Hindlimb muscle (tissue), 1 donor: ENCODE measurements around the gene PITPNC1. TPM values are rescaled to one million over a fixed set of nuclear protein-coding genes. Genes with fewer than 3 reads are reported as not detected.
A peak's percentile ranks its signal among the peaks of the same experiment; 100 is the strongest.
"Not testable (repeated sequence)": the region's sequence is repeated elsewhere in the genome, so short reads cannot be mapped to it uniquely, and the experiment has no call there.

Experiments used
- DNase-seq: peaks from one replicate; pipeline ENCODE4 v3.0.0-alpha.2; 2013
- polyA plus RNA-seq: library from polyadenylated mRNA; unstranded; fragments of 120-200 nt; gene quantifications from one replicate; pipeline ENCODE4 v1.2.1, GENCODE V29; 2013; ENCODE audit not compliant: insufficient read length

Gene PITPNC1
- polyA plus RNA-seq, 1 donor: 8.8 TPM

DNA sequence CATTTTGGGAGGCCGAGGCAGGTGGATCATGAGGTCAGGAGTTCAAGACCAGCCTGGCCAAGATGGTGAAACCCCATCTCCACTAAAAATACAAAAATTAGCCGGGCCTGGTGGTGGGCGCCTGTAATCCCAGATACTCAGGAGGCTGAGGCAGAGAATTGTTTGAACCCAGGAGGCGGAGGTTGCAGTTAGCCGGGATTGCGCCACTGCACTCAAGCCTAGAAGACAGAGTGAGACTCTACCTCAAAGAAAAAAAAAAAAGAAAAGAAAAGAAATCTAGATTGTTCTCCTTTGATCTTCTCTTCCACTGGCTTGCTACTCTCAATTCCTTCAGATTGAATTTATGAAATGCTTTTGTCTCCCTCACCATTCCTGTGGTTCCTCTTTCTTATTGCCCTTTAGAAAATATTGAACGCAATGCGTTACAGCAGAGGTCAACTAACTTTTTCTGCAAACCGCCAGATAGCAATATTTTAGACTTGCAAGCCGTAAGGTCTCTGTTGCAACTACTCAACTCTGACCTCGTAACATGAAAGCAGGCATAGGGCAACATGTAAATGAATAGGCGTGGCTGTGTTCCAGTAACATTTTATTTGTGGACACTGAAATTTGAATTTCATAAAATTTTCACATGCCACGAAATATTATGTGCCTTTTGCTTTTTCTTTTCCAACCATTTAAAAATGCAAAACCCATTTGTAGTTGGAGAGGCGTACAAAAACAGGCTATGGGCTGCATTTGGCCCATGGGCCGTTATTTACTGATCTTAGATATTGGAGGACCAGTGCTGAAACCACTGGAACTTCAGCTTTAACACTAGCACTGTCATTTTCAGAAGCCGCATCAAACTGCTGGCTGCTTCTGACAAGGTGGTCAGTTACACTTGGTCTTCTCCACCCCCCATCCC is 24.8 kb downstream of the PITPNC1 start:
- DNase-seq: no peak

GRCh38 chr17:67403065-67403464 is 26.0 kb downstream of the PITPNC1 start:
- DNase-seq: no peak

- DNase-seq: no peak
These were observed 26.4 kb downstream of the PITPNC1 start for GRCh38 chr17:67403483-67403882.

GRCh38 chr17:67408455-67408830 is 31.4 kb downstream of the PITPNC1 start:
- not testable (repeated sequence) for DNase-seq

- no peak for DNase-seq
These were observed 34.3 kb downstream of the PITPNC1 start for GRCh38 chr17:67411397-67411796.

GRCh38 chr17:67412032-67412431 is 35.0 kb downstream of the PITPNC1 start:
- DNase-seq: no peak

GRCh38 chr17:67412941-67413340 is 35.9 kb downstream of the PITPNC1 start:
- no peak for DNase-seq

GRCh38 chr17:67413388-67413787 is 36.3 kb downstream of the PITPNC1 start:
- DNase-seq: no peak

DNA sequence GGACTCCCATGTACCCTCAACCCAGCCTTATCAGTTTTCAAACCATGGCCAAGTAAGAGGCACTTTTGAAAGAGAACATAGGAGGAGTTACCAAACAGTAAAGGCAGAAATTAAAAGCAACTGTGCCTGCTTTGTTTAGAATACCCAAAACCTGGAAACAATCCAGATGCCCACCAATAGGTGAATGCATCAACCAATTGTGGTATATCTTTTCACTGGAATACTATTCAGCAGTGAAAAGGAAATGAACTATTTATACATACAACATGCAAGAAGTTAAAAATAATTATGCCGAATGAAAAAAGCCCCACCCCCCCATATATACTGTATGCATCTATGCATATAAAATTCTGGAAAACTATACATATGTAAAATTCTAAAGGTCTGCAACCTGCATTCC is 37.0 kb downstream of the PITPNC1 start:
- no peak for DNase-seq

- DNase-seq: no peak
These were observed 37.5 kb downstream of the PITPNC1 start for GRCh38 chr17:67414559-67414958.

GRCh38 chr17:67415291-67415690 is 38.2 kb downstream of the PITPNC1 start:
- DNase-seq: no peak

DNA sequence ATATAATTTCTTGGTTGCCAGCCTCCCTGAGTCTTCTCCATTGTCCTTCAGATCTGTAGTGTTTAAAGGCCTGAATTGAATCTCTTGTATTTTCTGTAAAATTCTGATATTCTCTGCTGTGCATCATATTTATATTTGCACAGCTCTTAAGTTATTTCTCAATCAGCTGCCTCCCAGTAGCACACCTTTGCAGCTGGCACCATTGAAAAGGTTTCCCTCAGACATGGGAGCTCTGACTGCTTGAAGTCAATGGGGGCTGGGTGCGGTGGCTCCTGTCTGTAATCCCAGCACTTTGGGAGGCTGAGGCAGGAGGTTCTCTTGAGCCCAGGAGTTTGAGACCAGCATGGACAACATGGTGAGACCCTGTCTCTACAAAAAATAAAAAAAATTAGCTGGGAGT is 40.4 kb downstream of the PITPNC1 start:
- no peak for DNase-seq

DNA sequence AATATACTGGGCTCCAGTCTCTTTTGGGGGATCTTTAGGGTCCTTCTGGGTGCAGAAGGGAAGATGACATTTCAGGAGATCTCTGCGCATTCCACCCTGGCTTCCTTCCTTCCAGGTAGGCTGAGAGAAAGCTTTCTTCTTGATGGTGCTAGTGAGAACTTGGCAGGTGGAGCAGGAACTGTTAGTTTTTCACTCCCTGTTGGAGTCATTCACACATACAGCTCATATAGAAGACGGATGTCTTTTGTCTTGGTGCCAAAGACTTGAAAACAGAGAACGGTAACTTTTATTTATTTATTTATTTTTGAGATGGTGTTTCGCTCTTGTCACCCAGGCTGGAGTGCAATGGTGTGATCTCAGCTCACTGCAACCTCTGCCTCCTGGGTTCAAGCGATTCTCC is 43.9 kb downstream of the PITPNC1 start:
- no peak for DNase-seq

DNA sequence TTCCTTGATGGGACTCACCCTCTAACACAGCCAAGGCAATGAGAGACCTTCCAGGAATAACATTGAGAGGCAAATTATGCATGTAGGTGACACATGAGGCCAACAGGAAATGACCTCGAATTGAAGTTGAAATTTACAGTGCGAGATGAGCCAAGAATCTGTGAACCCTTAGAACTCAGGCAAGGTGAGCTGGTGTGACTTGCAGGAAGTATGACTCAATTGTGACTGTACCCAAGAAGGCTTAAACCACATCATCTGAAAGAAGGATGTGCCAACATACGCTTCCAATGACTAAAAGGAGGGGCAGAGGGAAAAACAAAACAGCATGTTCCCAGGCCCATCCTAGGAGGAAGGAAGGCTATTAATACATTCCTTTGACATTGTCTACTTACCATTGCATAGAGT is 44.8 kb downstream of the PITPNC1 start:
- DNase-seq: no peak

DNA sequence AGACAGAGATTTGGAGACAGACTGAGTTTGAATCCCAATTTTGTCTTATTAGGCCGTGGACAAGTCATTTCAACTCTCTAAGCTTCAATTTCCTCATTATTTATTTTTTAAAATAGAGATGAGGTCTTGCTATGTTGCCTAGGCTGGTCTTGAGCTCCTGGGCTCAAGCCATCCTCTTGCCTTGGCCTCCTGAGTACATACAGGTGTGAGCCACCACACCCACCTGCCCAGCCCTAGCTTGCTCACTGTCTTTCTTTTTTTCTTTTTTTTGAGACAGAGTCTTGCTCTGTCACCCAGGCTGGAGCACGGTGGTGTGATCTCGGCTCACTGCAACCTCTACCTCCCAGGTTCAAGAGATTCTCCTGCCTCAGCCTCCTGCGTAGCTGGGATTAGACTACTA is 45.2 kb downstream of the PITPNC1 start:
- DNase-seq: not testable (repeated sequence)

DNA sequence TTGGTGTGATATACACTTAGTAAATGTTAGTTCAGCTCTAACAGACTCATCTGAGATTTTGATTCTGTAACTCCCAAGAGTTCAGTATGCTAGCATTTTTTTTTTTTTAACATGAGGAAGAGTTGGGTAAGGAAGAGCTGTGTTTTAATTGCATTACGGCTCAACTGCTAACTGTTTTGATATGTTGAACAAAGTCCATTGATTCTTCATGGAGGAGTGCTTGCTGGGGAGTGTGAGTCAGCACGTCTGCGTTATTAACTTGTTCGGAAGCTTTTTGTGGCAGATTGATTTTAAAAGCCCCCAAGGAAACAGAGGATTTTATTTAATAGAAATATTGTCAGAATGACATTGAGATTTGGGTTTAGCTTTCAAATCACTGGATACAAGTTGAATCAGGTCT is 45.8 kb downstream of the PITPNC1 start:
- DNase-seq: no peak

DNA sequence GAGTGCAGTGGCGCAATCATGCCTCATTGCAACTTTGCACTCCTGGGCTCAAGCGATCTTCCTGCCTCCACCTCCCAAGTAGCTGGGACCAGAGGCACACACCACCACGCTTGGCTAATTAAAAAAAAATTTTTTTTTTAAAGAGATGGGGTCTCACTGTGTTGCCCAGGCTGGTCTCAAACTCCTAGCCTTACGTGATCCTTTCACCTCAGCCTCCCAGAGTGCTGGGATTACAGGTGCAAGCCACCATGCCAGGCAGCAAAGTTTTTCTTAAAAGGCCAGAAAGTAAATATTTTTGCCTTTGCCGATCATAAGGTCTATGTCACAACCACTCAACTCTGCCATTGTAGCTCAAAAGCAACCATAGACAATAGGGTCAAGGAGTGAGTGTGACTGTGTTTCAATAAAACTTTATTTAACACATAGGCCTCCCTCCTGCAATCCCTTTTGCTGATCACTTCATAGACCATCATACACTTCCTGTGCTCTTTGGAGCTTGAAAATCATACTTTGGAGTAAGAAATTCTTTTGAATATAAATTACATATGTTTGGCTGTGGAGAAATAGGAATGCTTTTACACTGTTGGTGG is 48.6 kb downstream of the PITPNC1 start:
- no peak for DNase-seq

GRCh38 chr17:67427424-67427823 is 50.3 kb downstream of the PITPNC1 start:
- no peak for DNase-seq

DNA sequence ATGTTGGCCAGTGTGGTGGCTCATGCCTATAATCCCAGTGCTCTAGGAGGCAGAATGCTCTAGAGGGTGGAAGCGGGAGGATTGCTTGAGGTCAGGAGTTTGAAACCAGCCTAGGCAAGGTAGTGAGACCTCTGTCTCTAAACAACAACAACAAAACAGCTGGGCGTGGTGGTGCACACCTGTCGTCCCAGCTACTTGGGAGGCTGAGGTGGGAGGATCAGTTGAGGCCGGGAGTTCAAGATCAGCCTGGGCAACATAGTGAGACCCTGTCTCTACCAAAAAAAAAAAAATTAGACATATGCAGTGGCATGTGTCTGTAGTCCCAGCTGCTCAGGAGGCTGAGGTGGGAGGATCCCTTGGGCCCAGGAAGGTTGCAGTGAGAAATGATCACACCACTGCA is 53.4 kb downstream of the PITPNC1 start:
- DNase-seq: not testable (repeated sequence)

GRCh38 chr17:67431249-67432015 is 54.4 kb downstream of the PITPNC1 start:
- no peak for DNase-seq

- no peak for DNase-seq
These were observed 56.3 kb downstream of the PITPNC1 start for GRCh38 chr17:67433248-67433924.

DNA sequence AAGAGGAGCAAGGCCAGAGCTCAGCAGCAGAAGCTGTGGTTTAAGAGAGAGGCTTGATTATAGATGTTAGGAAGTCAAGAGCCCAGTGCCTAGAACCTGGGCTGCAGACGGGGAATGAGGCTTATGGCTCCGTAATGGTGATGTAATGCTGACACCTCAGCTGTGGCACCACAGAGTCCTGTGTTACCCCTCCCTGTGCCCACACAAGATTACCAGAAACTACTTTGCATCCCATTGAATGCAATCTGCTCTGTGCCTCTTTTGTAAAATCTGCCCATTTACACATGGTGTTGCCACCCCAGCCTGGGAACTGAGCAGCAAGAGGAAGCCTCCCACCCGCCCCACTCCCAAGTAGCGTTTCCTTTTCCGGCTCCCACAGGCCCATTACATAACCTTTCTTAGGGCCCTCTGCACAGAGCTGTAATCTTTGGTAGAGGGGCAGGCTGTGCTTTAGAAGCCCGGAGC is 57.0 kb downstream of the PITPNC1 start:
- DNase-seq: peak; percentile 9

GRCh38 chr17:67435122-67435521 is 58.0 kb downstream of the PITPNC1 start:
- no peak for DNase-seq
